K562 (cell line): ENCODE measurements around the gene ACER2.

ENCODE experiments used
- GABPA ChIP-seq: fragments of 200-800 bp; sonication (Bioruptor generic); conservative IDR thresholded peaks from 2 replicates; pipeline ENCODE4 v1.6.1; 2016; ENCODE audit warnings: low read depth, missing genetic modification characterization, missing compliant biosample characterization
- GTF2E2 ChIP-seq: fragments of 200-800 bp; sonication (Bioruptor generic); IDR thresholded peaks from 2 replicates; pipeline ENCODE4 v1.6.1; 2016; ENCODE audit warnings: missing genetic modification characterization, missing compliant biosample characterization
- HDAC1 ChIP-seq, 2 experiments: fragments of 450-650 bp; IDR thresholded peaks; 2 replicates each; pipeline ENCODE4 v1.6.1; 2016 to 2017; ENCODE audit warnings: inconsistent platforms in 1 of 2, mild to moderate bottlenecking in 1 of 2, moderate library complexity in 1 of 2
- IRF2 ChIP-seq: sonication (generic); formaldehyde crosslinking; IDR thresholded peaks from 2 replicates; pipeline ENCODE4 v1.8.1; 2022; ENCODE audit warnings: mild to moderate bottlenecking, missing genetic modification reagents
- KLF6 ChIP-seq: fragments of 250-450 bp; sonication (Bioruptor Pico); IDR thresholded peaks from 2 replicates; pipeline ENCODE4 v1.4.0; 2020; ENCODE audit warnings: mild to moderate bottlenecking, moderate library complexity, borderline replicate concordance
- NR2C2 ChIP-seq, 2 experiments: fragments of 200-800 bp in 1 of 2; sonication (Bioruptor generic) in 1 of 2; sonication (generic) in 1 of 2; formaldehyde crosslinking in 1 of 2; IDR thresholded peaks; 2 replicates each; pipeline versions ENCODE4 v1.6.1 to v1.8.0; 2016 to 2022; ENCODE audit warnings: mild to moderate bottlenecking in 1 of 2, missing compliant biosample characterization in 1 of 2, missing genetic modification characterization in 1 of 2, missing genetic modification reagents in 1 of 2
- RBBP5 ChIP-seq: fragments of 200-600 bp; sonication (generic); IDR thresholded peaks from 2 replicates; pipeline ENCODE4 v1.6.1; 2012; ENCODE audit warnings: borderline replicate concordance, mild to moderate bottlenecking, low read length, control low read depth, inconsistent platforms; ENCODE audit not compliant: insufficient read depth, poor library complexity, severe bottlenecking
- ZC3H11A ChIP-seq: IDR thresholded peaks from 2 replicates; pipeline ENCODE4 v1.6.1; 2012; ENCODE audit warnings: low read depth, low read length, improper control_type of control experiment
- ZNF124 ChIP-seq: sonication (generic); formaldehyde crosslinking; IDR thresholded peaks from 2 replicates; pipeline ENCODE4 v1.8.1; 2022; ENCODE audit warnings: missing genetic modification reagents
- ZNF644 ChIP-seq: fragments of 200-800 bp; sonication (Bioruptor generic); IDR thresholded peaks from 2 replicates; pipeline ENCODE4 v1.6.1; 2016; ENCODE audit warnings: low read depth, missing genetic modification characterization, missing compliant biosample characterization
- TF ChIP-seq, protein P1 (sequence below): fragments of 450-650 bp; IDR thresholded peaks from 2 replicates; pipeline ENCODE4 v1.6.1; 2016; ENCODE audit warnings: low read depth, mild to moderate bottlenecking, moderate library complexity

DNA sequence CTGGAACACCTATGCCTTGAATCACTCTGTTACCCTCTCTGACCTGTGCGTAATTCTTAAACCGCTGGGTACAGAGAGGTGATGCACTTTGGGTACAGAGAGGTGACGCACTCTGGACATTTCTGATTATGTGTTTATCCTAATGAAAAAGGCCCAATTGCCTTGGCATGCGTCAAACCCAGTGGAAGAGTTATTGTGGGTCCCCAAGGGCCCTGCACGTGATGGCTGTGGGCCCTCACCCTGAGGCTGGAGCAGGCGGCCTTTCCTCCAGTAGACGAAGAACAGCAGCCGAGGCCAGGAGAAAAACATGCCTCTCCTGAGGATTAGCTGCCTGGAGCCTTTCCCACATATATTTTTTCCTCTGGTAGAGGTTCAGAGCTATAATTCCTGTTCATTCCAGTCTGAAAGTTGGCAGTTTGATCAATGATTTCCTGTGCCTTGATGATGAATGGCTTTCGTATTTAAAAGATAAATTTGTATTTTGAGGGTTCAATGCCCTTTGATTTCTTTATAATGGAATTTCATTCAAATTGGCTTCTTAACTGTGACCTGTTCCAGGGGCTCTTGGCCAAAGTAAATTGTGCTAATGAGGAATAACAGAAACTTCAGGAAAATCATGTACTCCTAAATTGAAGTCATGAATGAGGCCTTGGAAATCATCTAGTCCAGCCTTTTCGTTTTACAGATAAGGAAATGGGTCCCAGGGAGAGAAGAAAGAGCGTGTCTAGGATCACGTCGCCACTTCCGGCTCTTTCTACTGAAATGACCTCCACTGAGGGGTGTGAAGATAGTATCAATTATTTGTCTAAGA lies 22.8 kb downstream of the ACER2 start:
- TF ChIP-seq IRF2: no peak
- TF ChIP-seq, protein P1, sequence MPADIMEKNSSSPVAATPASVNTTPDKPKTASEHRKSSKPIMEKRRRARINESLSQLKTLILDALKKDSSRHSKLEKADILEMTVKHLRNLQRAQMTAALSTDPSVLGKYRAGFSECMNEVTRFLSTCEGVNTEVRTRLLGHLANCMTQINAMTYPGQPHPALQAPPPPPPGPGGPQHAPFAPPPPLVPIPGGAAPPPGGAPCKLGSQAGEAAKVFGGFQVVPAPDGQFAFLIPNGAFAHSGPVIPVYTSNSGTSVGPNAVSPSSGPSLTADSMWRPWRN: no peak
- TF ChIP-seq GABPA (tag): no peak
- no peak for TF ChIP-seq NR2C2 (CRISPR knock-in tag; IDR thresholded peaks at IDR 0.05)
- TF ChIP-seq NR2C2 (tag; IDR thresholded peaks at IDR 0.05): no peak
- TF ChIP-seq ZNF644 (tag): no peak
- TF ChIP-seq GTF2E2: no peak
- no peak for TF ChIP-seq ZNF124
- TF ChIP-seq RBBP5: no peak
- TF ChIP-seq HDAC1 (IDR thresholded peaks at IDR 0.05): no peak
- TF ChIP-seq ZC3H11A: no peak
- no peak for TF ChIP-seq KLF6 (CRISPR knock-in tag)
